Astrocyte (in vitro differentiated cells and primary cell): ENCODE data around the gene RBM20. TPM values are rescaled to one million over a fixed set of nuclear protein-coding genes. Genes with fewer than 3 reads are reported as not detected.
A peak's percentile ranks its signal among the peaks of the same experiment; 100 is the strongest.
"Not testable (repeated sequence)": the region's sequence is repeated elsewhere in the genome, so short reads cannot be mapped to it uniquely, and the experiment has no call there.

Experiments used
- DNase-seq: peaks from one replicate; pipeline ENCODE4 v3.0.0-alpha.2; 2010; ENCODE audit warnings: low read depth
- FAIRE-seq: peaks from 2 replicates; lab custom pipeline; 2011; peaks lifted over from hg19 to GRCh38; lab: Jason Lieb, UNC
- H2AFZ ChIP-seq: 2 replicates; pipeline ENCODE4 v1.6.0; 2012; ENCODE audit warnings: low read depth, low read length, inconsistent platforms
- H3K27ac ChIP-seq: 2 replicates; pipeline ENCODE4 v1.5.1; 2011; ENCODE audit warnings: low read depth, low read length, inconsistent platforms
- H3K27me3 ChIP-seq: 2 replicates; pipeline ENCODE4 v1.6.0; 2011; ENCODE audit warnings: low read length, inconsistent platforms; ENCODE audit not compliant: insufficient read depth
- H3K36me3 ChIP-seq: 2 replicates; pipeline ENCODE4 v1.5.1; 2011; ENCODE audit warnings: low read length, inconsistent platforms; ENCODE audit not compliant: insufficient read depth
- H3K4me1 ChIP-seq: 2 replicates; pipeline ENCODE4 v1.5.1; 2011; ENCODE audit warnings: low read length, inconsistent platforms; ENCODE audit not compliant: insufficient read depth
- H3K4me2 ChIP-seq: 2 replicates; pipeline ENCODE4 v1.6.0; 2012; ENCODE audit warnings: low read length, inconsistent platforms
- H3K4me3 ChIP-seq: 2 replicates; pipeline ENCODE4 v1.5.1; 2011; ENCODE audit warnings: low read depth, mild to moderate bottlenecking, low read length, inconsistent platforms; ENCODE audit not compliant: insufficient read depth
- H3K79me2 ChIP-seq: 2 replicates; pipeline ENCODE4 v1.6.0; 2012; ENCODE audit warnings: mild to moderate bottlenecking, low read length, inconsistent platforms; ENCODE audit not compliant: insufficient read depth
- H3K9ac ChIP-seq: 2 replicates; pipeline ENCODE4 v1.6.0; 2012; ENCODE audit warnings: mild to moderate bottlenecking, low read length, inconsistent platforms
- H3K9me3 ChIP-seq: 2 replicates; pipeline ENCODE4 v1.5.1; 2012; ENCODE audit warnings: low read depth, mild to moderate bottlenecking, low read length, inconsistent platforms; ENCODE audit not compliant: insufficient read depth
- H4K20me1 ChIP-seq: 2 replicates; pipeline ENCODE4 v1.6.0; 2012; ENCODE audit warnings: low read length, inconsistent platforms; ENCODE audit not compliant: insufficient read depth
- H3K27ac Mint-ChIP-seq: one replicate; pipeline ENCODE4 v1.8.0; 2021; ENCODE audit warnings: mild to moderate bottlenecking, mixed read lengths; ENCODE audit not compliant: unreplicated experiment
- H3K27me3 Mint-ChIP-seq: one replicate; pipeline ENCODE4 v1.8.0; 2021; ENCODE audit warnings: low read depth, mixed read lengths; ENCODE audit not compliant: unreplicated experiment
- H3K36me3 Mint-ChIP-seq: one replicate; pipeline ENCODE4 v1.8.0; 2021; ENCODE audit warnings: low read depth, mixed read lengths; ENCODE audit not compliant: unreplicated experiment
- H3K4me1 Mint-ChIP-seq: one replicate; pipeline ENCODE4 v1.8.0; 2021; ENCODE audit warnings: low read depth, mixed read lengths; ENCODE audit not compliant: unreplicated experiment
- H3K4me3 Mint-ChIP-seq: one replicate; pipeline ENCODE4 v1.8.0; 2021; ENCODE audit warnings: mild to moderate bottlenecking, moderate library complexity, mixed read lengths; ENCODE audit not compliant: unreplicated experiment
- H3K9me3 Mint-ChIP-seq: one replicate; pipeline ENCODE4 v1.8.0; 2021; ENCODE audit warnings: mild to moderate bottlenecking, mixed read lengths; ENCODE audit not compliant: unreplicated experiment
- EZH2 ChIP-seq: IDR thresholded peaks from 2 replicates; pipeline ENCODE4 v1.6.1; 2012; ENCODE audit warnings: mild to moderate bottlenecking, low read length, inconsistent platforms; ENCODE audit not compliant: insufficient read depth
- total RNA-seq: library from RNA; stranded (reverse); gene quantifications from 2 replicates; pipeline ENCODE4 v1.2.1, GENCODE V29; 2021
- TF ChIP-seq, protein P1 (sequence below): IDR thresholded peaks from 2 replicates; pipeline ENCODE4 v1.5.1; 2011; ENCODE audit warnings: low read depth, mild to moderate bottlenecking, inconsistent platforms, low read length, moderate library complexity; ENCODE audit not compliant: insufficient read depth

Gene RBM20
- total RNA-seq, 1 donor from 2014 or later: 1.5 TPM

DNA sequence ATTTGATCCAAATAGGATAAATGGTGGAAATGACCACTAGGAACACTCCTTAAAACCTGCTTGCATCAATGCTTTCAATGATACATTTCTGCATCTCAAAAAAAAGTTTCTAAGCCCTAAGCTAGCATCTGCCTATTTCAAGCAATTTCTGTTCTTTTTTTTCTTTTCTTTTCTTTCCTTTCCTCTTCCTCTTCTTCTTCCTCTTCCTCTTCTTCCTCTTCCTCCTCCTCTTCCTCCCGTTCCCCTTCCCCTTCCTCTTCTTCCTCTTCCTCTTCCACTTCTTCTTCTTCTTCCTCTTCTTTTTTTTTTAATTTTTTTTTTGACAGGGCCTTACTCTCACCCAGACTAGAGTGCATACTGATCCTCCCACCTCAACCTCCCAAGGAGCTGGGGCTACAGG is 15.4 kb downstream of the RBM20 start:
- Mint-ChIP-seq H3K4me1 (no peaks in the 10 kb centered on the region), H3K27ac (no peak overlapping the region), H3K4me3 (no peak overlapping the region), H3K9me3 (no peaks in the 10 kb centered on the region), H3K27me3 (no peaks in the 10 kb centered on the region), H3K36me3 (no peaks in the 10 kb centered on the region)
- H3K9me3 ChIP-seq: no peaks in the 10 kb centered on the region
- no peaks in the 10 kb centered on the region for H3K79me2 ChIP-seq
- no peak overlapping the region for H3K4me2 ChIP-seq
- H3K4me1 ChIP-seq: no peaks in the 10 kb centered on the region
- no peak overlapping the region for H3K9ac ChIP-seq
- FAIRE-seq (peak; percentile 20), DNase-seq (no peak)
- no peaks in the 10 kb centered on the region for H3K27me3 ChIP-seq
- no peak overlapping the region for H2AFZ ChIP-seq
- H3K36me3 ChIP-seq: no peaks in the 10 kb centered on the region
- H3K4me3 ChIP-seq: no peak overlapping the region
- H4K20me1 ChIP-seq: no peaks in the 10 kb centered on the region
- no peak overlapping the region for H3K27ac ChIP-seq
- no peak for TF ChIP-seq EZH2
- TF ChIP-seq, protein P1, sequence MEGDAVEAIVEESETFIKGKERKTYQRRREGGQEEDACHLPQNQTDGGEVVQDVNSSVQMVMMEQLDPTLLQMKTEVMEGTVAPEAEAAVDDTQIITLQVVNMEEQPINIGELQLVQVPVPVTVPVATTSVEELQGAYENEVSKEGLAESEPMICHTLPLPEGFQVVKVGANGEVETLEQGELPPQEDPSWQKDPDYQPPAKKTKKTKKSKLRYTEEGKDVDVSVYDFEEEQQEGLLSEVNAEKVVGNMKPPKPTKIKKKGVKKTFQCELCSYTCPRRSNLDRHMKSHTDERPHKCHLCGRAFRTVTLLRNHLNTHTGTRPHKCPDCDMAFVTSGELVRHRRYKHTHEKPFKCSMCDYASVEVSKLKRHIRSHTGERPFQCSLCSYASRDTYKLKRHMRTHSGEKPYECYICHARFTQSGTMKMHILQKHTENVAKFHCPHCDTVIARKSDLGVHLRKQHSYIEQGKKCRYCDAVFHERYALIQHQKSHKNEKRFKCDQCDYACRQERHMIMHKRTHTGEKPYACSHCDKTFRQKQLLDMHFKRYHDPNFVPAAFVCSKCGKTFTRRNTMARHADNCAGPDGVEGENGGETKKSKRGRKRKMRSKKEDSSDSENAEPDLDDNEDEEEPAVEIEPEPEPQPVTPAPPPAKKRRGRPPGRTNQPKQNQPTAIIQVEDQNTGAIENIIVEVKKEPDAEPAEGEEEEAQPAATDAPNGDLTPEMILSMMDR: no peak

DNA sequence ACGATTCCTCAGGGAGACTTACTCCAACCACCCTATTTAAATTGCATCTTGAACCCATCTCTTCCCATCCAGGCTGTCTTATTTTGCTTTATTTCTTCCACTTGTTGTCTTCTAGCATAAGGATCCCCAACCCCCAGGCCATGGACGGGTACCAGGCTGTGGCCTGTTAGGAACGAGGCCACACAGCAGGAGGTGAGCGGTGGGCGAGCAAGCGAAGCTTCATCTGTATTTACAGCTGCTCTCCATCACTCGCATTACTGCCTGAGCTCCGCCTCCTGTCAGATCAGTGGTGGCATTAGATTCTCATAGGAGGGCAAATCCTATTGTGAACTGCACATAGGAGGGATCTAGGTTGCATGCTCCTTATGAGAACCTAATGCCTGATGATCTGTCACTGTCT is 16.2 kb downstream of the RBM20 start:
- not testable (repeated sequence) for H3K9me3 ChIP-seq, H3K9me3 Mint-ChIP-seq, FAIRE-seq, H3K79me2 ChIP-seq, H3K4me3 Mint-ChIP-seq, H4K20me1 ChIP-seq, H3K36me3 ChIP-seq, H3K4me2 ChIP-seq, H3K27ac Mint-ChIP-seq, H3K4me1 ChIP-seq, H3K27ac ChIP-seq, H3K27me3 Mint-ChIP-seq, H3K4me3 ChIP-seq, H3K27me3 ChIP-seq, H3K4me1 Mint-ChIP-seq, H3K9ac ChIP-seq, H3K36me3 Mint-ChIP-seq, DNase-seq, H2AFZ ChIP-seq

DNA sequence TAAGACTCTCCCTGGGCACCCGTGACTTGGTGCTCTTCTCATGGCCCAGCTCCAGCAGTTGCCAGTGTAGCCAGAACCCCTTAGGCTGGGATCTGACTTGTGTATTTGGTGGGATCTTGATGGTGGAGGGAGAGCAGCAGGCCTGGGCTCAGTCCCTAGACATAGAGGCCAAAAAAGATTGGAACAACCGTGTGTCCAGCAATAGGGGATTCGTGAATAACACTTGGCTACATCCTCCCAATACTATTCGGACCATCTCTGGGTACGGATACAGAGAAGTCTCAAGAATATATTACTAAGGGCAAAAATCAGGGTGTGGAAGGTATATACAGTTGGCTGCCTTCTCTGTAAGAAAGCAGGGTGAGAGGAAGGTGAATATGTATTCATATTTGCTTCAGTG is 17.2 kb downstream of the RBM20 start:
- DNase-seq (no peak), FAIRE-seq (no peak)
- H3K27me3 ChIP-seq: no peaks in the 10 kb centered on the region
- H4K20me1 ChIP-seq: no peaks in the 10 kb centered on the region
- H3K27ac ChIP-seq: no peak overlapping the region
- peaks cover 8% of the 10 kb centered on the region for H3K4me1 ChIP-seq
- no peak overlapping the region for H3K9ac ChIP-seq
- no peaks in the 10 kb centered on the region for H3K9me3 ChIP-seq
- H3K79me2 ChIP-seq: no peaks in the 10 kb centered on the region
- Mint-ChIP-seq H3K27ac (no peak overlapping the region), H3K9me3 (no peaks in the 10 kb centered on the region), H3K4me1 (peaks cover 7% of the 10 kb centered on the region), H3K36me3 (no peaks in the 10 kb centered on the region), H3K27me3 (no peaks in the 10 kb centered on the region), H3K4me3 (no peak overlapping the region)
- H3K36me3 ChIP-seq: no peaks in the 10 kb centered on the region
- no peak overlapping the region for H2AFZ ChIP-seq
- no peak overlapping the region for H3K4me3 ChIP-seq
- TF ChIP-seq EZH2: no peak
- TF ChIP-seq, protein P1: no peak
- no peak overlapping the region for H3K4me2 ChIP-seq
